GM21447 (cell line): ENCODE results near the gene ZFHX2.

Source experiments
- ATAC-seq: cut with Tn5 transposase; IDR thresholded peaks from one replicate; pipeline ENCODE4 v1.9.1; 2021; ENCODE audit not compliant: unreplicated experiment

The ZFHX2 gene

GRCh38 chr14:23481362-23481970 lies 70.1 kb downstream of the ZFHX2 start:
- ATAC-seq: no peak

- ATAC-seq: no peak
Measured at GRCh38 chr14:23478109-23478759, 73.3 kb downstream of the ZFHX2 start.

- no peak for ATAC-seq
Measured at GRCh38 chr14:23470947-23471346, 80.6 kb downstream of the ZFHX2 start.
